Tibial nerve (tissue), 4 donors: ENCODE results near the gene ACTG2. TPM values are rescaled to one million over a fixed set of nuclear protein-coding genes. Genes with fewer than 3 reads are reported as not detected.

Experiments used
- DNase-seq, 2 donors: peaks; one replicate each; pipeline ENCODE4 v3.0.0-alpha.2; 2019; ENCODE audit warnings: low spot score in 2 of 2
- H3K27ac ChIP-seq, 4 donors: fragments of 200-600 bp; sonication (generic) in 3 of 4; one replicate each; pipeline ENCODE4 v1.5.1; 2017 to 2019; ENCODE audit warnings: mild to moderate bottlenecking in 1 of 4
- H3K27me3 ChIP-seq, 2 donors: fragments of 200-600 bp; sonication (generic) in 1 of 2; one replicate each; pipeline versions ENCODE4 v1.5.1 to v1.6.0; 2017 to 2019
- H3K36me3 ChIP-seq, 3 donors: fragments of 200-600 bp; sonication (generic); one replicate each; pipeline ENCODE4 v1.5.1; 2018 to 2019
- H3K4me1 ChIP-seq, 4 donors: fragments of 200-600 bp; sonication (generic) in 3 of 4; one replicate each; pipeline ENCODE4 v1.5.1; 2017 to 2019
- H3K4me3 ChIP-seq, 4 donors: fragments of 200-600 bp; sonication (generic) in 3 of 4; one replicate each; pipeline ENCODE4 v1.5.1; 2017 to 2019; ENCODE audit warnings: mild to moderate bottlenecking in 1 of 4, moderate library complexity in 1 of 4
- H3K9me3 ChIP-seq, 4 donors: fragments of 200-600 bp; sonication (generic) in 3 of 4; one replicate each; pipeline ENCODE4 v1.5.1; 2017 to 2019
- CTCF ChIP-seq, 5 experiments: fragments of 200-600 bp in 3 of 5; fragments of 450-650 bp in 2 of 5; sonication (generic) in 3 of 5; IDR thresholded peaks; one replicate each; pipeline ENCODE4 v1.5.1; 2016 to 2019; ENCODE audit warnings: antibody characterized with exemption in 5 of 5, mild to moderate bottlenecking in 3 of 5, moderate library complexity in 2 of 5
- EP300 ChIP-seq, 2 donors: sonication (generic); formaldehyde crosslinking; IDR thresholded peaks; one replicate each; pipeline ENCODE4 v1.6.1; 2017; ENCODE audit warnings: antibody characterized with exemption in 2 of 2, mild to moderate bottlenecking in 1 of 2
- POLR2A ChIP-seq, 2 donors: fragments of 450-650 bp; IDR thresholded peaks; one replicate each; pipeline ENCODE4 v1.6.1; 2017; ENCODE audit warnings: antibody characterized with exemption in 2 of 2, mild to moderate bottlenecking in 2 of 2, moderate library complexity in 2 of 2
- WGBS, 2 donors: methylation state at CpG; one replicate each; pipeline ENCODE4 v1.1.5; 2018; 5-methylcytosine and 5-hydroxymethylcytosine counted together
- total RNA-seq, 4 donors: library from RNA; depleted of rRNA; stranded (reverse); fragments of >200 nt; gene quantifications; one replicate each; pipeline ENCODE4 v1.1.0, GENCODE V29; 2016

ACTG2 gene
- total RNA-seq, result 10 to 100 TPM in 3 of 4 donors, 1 to 10 TPM in 1; 6.3 to 20.1 (median 16.8) TPM

- Histone ChIP-seq H3K27ac (peak within 1 kb of the TSS in 2 of 4 donors; percentile 2 to 60), H3K4me1 (peaks cover 0 to 17% (median 11%) of the 10 kb centered on the region in 4 donors), H3K36me3 (no peaks in the 10 kb centered on the region), H3K4me3 (peak within 1 kb of the TSS in 1 of 4 donors; percentile 7), H3K9me3 (no peaks in the 10 kb centered on the region), H3K27me3 (no peaks in the 10 kb centered on the region)
- WGBS, 2 donors, result 65 to 72% methylated on average over 14 to 15 of the region's 15 CpGs
- DNase-seq, result no peak
- TF ChIP-seq POLR2A (IDR thresholded peaks at IDR 0.05), result no peak
- TF ChIP-seq EP300 (IDR thresholded peaks at IDR 0.05), result no peak
- no peak for TF ChIP-seq CTCF (IDR thresholded peaks at IDR 0.05)
Observed at GRCh38 chr2:73892631-73893329, at the start of gene ACTG2. TSS of gene ACTG2 (plus strand) at chr2:73893008. CDS start at chr2:73901312, 8,304 bp downstream.

GRCh38 chr2:73844087-73844486 lies 48.7 kb upstream of the ACTG2 start:
- Histone ChIP-seq H3K4me3 (no peak overlapping the region), H3K4me1 (peaks cover 0 to 8% (median 0%) of the 10 kb centered on the region in 4 donors), H3K9me3 (no peaks in the 10 kb centered on the region), H3K27me3 (no peaks in the 10 kb centered on the region), H3K36me3 (peaks cover 2 to 64% (median 5%) of the 10 kb centered on the region in 3 donors), H3K27ac (no peak overlapping the region)
- no peak for TF ChIP-seq CTCF (IDR thresholded peaks at IDR 0.05)
- TF ChIP-seq EP300 (IDR thresholded peaks at IDR 0.05), result no peak
- no peak for TF ChIP-seq POLR2A (IDR thresholded peaks at IDR 0.05)
- no peak for DNase-seq
- WGBS, 2 donors, result 50 to 57% methylated on average over 2 of the region's 2 CpGs

GRCh38 chr2:73850009-73850408 lies 42.8 kb upstream of the ACTG2 start:
- no peak for TF ChIP-seq EP300 (IDR thresholded peaks at IDR 0.05)
- TF ChIP-seq CTCF (IDR thresholded peaks at IDR 0.05), result no peak
- no peak for TF ChIP-seq POLR2A (IDR thresholded peaks at IDR 0.05)

DNA sequence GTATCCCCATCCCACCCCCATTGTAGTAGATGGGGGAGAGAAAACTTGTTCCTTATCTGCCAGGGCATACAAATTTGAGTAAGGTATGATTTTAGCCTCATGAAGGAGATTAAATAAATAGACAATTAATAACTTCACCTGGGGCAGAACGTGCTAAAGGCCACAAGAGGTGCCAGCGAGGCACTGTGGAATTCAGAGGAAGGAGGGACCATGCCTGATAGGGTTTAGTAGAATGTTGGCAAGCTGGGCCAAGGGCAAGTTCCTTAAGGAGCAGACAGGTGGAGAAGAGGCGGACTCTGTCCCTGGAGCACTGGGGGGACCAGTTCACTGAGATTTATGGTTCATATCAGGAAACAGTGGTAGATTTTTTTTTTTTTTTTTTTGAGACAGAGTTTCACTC lies 41.5 kb upstream of the ACTG2 start:
- no peak for TF ChIP-seq CTCF (IDR thresholded peaks at IDR 0.05)
- no peak for TF ChIP-seq POLR2A (IDR thresholded peaks at IDR 0.05)
- TF ChIP-seq EP300 (IDR thresholded peaks at IDR 0.05), result no peak
- H3K9me3 ChIP-seq, result no peaks in the 10 kb centered on the region
- H3K27me3 ChIP-seq, result no peaks in the 10 kb centered on the region
- H3K4me3 ChIP-seq, result no peak overlapping the region
- H3K36me3 ChIP-seq, result peaks cover 2 to 100% (median 14%) of the 10 kb centered on the region in 3 donors
- DNase-seq, result no peak
- no peak overlapping the region for H3K27ac ChIP-seq
- 77 to 82% methylated on average over 3 of the region's 3 CpGs for WGBS, 2 donors
- H3K4me1 ChIP-seq, result no peaks in the 10 kb centered on the region

More at GRCh38 chr2:73850009-73850408, 42.8 kb upstream of the ACTG2 start:
- H3K36me3 ChIP-seq, result peaks cover 2 to 100% (median 13%) of the 10 kb centered on the region in 3 donors
- H3K27me3 ChIP-seq, result no peaks in the 10 kb centered on the region
- H3K9me3 ChIP-seq, result no peaks in the 10 kb centered on the region
- no peak for DNase-seq
- no peaks in the 10 kb centered on the region for H3K4me1 ChIP-seq
- WGBS, 2 donors, result 72 to 75% methylated on average over 2 of the region's 2 CpGs
- H3K4me3 ChIP-seq, result no peak overlapping the region
- no peak overlapping the region for H3K27ac ChIP-seq

GRCh38 chr2:73852020-73852419 lies 40.8 kb upstream of the ACTG2 start:
- H3K4me3 ChIP-seq, result no peak overlapping the region
- H3K4me1 ChIP-seq, result no peaks in the 10 kb centered on the region
- no peak for DNase-seq
- no peaks in the 10 kb centered on the region for H3K27me3 ChIP-seq
- peaks cover 2 to 100% (median 14%) of the 10 kb centered on the region in 3 donors for H3K36me3 ChIP-seq
- TF ChIP-seq POLR2A (IDR thresholded peaks at IDR 0.05) (no peak), CTCF (IDR thresholded peaks at IDR 0.05) (no peak), EP300 (IDR thresholded peaks at IDR 0.05) (no peak)
- no peaks in the 10 kb centered on the region for H3K9me3 ChIP-seq
- H3K27ac ChIP-seq, result no peak overlapping the region
